Neural cell (in vitro differentiated cells): ENCODE data around the gene NISCH. TPM values are rescaled to one million over a fixed set of nuclear protein-coding genes. Genes with fewer than 3 reads are reported as not detected.

Source experiments
- H2AFZ ChIP-seq: fragments of 200-600, 300-800 bp; sonication (generic), shearing (Covaris generic); 2 replicates; pipeline ENCODE4 v1.6.0; 2014; ENCODE audit warnings: low read depth, mild to moderate bottlenecking, antibody characterized with exemption, low read length, moderate library complexity
- H3F3A ChIP-seq: fragments of 200-600 bp; shearing (Covaris generic); 2 replicates; pipeline ENCODE4 v1.6.1; 2016; ENCODE audit warnings: mild to moderate bottlenecking, moderate library complexity, mixed read lengths, antibody characterized with exemption, low read length; ENCODE audit not compliant: insufficient read depth, poor library complexity, severe bottlenecking
- H3K27ac ChIP-seq: fragments of 200-600, 300-800 bp; sonication (generic), shearing (Covaris generic); 2 replicates; pipeline ENCODE4 v1.5.1; 2014; ENCODE audit warnings: mild to moderate bottlenecking, low read length, moderate library complexity
- H3K27me3 ChIP-seq: fragments of 300-800, 200-600 bp; sonication (generic), shearing (Covaris generic); 2 replicates; pipeline ENCODE4 v1.6.0; 2014; ENCODE audit warnings: mild to moderate bottlenecking, low read depth, low read length, moderate library complexity; ENCODE audit not compliant: insufficient read depth
- H3K36me3 ChIP-seq: fragments of 300-800, 200-600 bp; sonication (generic), shearing (Covaris generic); 2 replicates; pipeline ENCODE4 v1.5.1; 2014; ENCODE audit warnings: mild to moderate bottlenecking, antibody characterized with exemption, low read length, moderate library complexity; ENCODE audit not compliant: insufficient read depth
- H3K4me2 ChIP-seq: fragments of 300-800, 200-600 bp; sonication (generic), shearing (Covaris generic); 2 replicates; pipeline ENCODE4 v1.6.0; 2014; ENCODE audit warnings: mild to moderate bottlenecking, low read length
- H3K4me3 ChIP-seq: fragments of 300-800, 200-600 bp; sonication (generic), shearing (Covaris generic); 2 replicates; pipeline ENCODE4 v1.5.1; 2014; ENCODE audit warnings: mild to moderate bottlenecking, low read length, moderate library complexity
- H3K79me2 ChIP-seq: fragments of 200-600 bp; shearing (Covaris generic); replicated peaks from 2 replicates; pipeline ENCODE4 v1.6.0; 2014; ENCODE audit warnings: mild to moderate bottlenecking, low read length, moderate library complexity; ENCODE audit not compliant: insufficient read depth
- H3K9ac ChIP-seq: fragments of 300-800, 200-600 bp; sonication (generic), shearing (Covaris generic); 2 replicates; pipeline ENCODE4 v1.6.1; 2016; ENCODE audit warnings: mild to moderate bottlenecking, low read length, mixed read lengths
- H3K9me2 ChIP-seq: fragments of 200-600 bp; shearing (Covaris generic); 2 replicates; pipeline ENCODE4 v1.6.1; 2016; ENCODE audit warnings: mild to moderate bottlenecking, low read length, mixed read lengths; ENCODE audit not compliant: insufficient read depth
- H3K9me3 ChIP-seq: fragments of 200-600, 300-800 bp; sonication (generic), shearing (Covaris generic); 2 replicates; pipeline ENCODE4 v1.6.1; 2016; ENCODE audit warnings: mild to moderate bottlenecking, mixed run types, low read length, moderate library complexity, mixed read lengths
- H4K20me1 ChIP-seq: fragments of 200-600 bp; shearing (Covaris generic); 2 replicates; pipeline ENCODE4 v1.6.1; 2016; ENCODE audit warnings: mild to moderate bottlenecking, mixed run types; ENCODE audit not compliant: insufficient read depth
- EP300 ChIP-seq: fragments of 450-650 bp; conservative IDR thresholded peaks from 2 replicates; pipeline ENCODE4 v1.6.1; 2014; ENCODE audit warnings: antibody characterized with exemption, mild to moderate bottlenecking, moderate library complexity; ENCODE audit not compliant: poor library complexity, severe bottlenecking
- EZH2 ChIP-seq: fragments of 200-600, 300-800 bp; shearing (Covaris generic), sonication (generic); IDR thresholded peaks from 2 replicates; pipeline ENCODE4 v1.6.1; 2014; ENCODE audit warnings: antibody characterized with exemption, low read length, borderline replicate concordance, mild to moderate bottlenecking; ENCODE audit not compliant: insufficient read depth, poor library complexity, severe bottlenecking
- MXI1 ChIP-seq: fragments of 450-650 bp; conservative IDR thresholded peaks from 2 replicates; pipeline ENCODE4 v1.6.1; 2014; ENCODE audit warnings: antibody characterized with exemption, mild to moderate bottlenecking; ENCODE audit not compliant: poor library complexity, severe bottlenecking
- POLR2AphosphoS5 ChIP-seq: IDR thresholded peaks from 2 replicates; pipeline ENCODE4 v1.6.1; 2012
- RAD21 ChIP-seq: fragments of 450-650 bp; conservative IDR thresholded peaks from 2 replicates; pipeline ENCODE4 v1.6.1; 2014; ENCODE audit warnings: antibody characterized with exemption, mild to moderate bottlenecking, moderate library complexity
- SMC3 ChIP-seq: fragments of 450-650 bp; conservative IDR thresholded peaks from 2 replicates; pipeline ENCODE4 v1.6.1; 2014; ENCODE audit warnings: antibody characterized with exemption, mild to moderate bottlenecking, moderate library complexity; ENCODE audit not compliant: poor library complexity
- TAF1 ChIP-seq: IDR thresholded peaks from 2 replicates; pipeline ENCODE4 v1.6.1; 2012; ENCODE audit warnings: low read depth
- polyA plus RNA-seq: library from polyadenylated mRNA; depleted of rRNA; stranded (reverse); fragments of >200 nt; gene quantifications from 2 replicates; pipeline ENCODE4 v1.2.3, GENCODE V29; 2014
- TF ChIP-seq, protein P1 (sequence below): fragments of 450-650 bp; IDR thresholded peaks from 2 replicates; pipeline ENCODE4 v1.5.1; 2014; ENCODE audit warnings: antibody characterized with exemption, mild to moderate bottlenecking, moderate library complexity; ENCODE audit not compliant: poor library complexity, severe bottlenecking
- TF ChIP-seq, protein P2 (sequence below): IDR thresholded peaks from 2 replicates; pipeline ENCODE4 v1.6.1; 2012; ENCODE audit warnings: borderline replicate concordance

Gene NISCH
- polyA plus RNA-seq, 1 donor from 2014 or later = 88.9 TPM

DNA sequence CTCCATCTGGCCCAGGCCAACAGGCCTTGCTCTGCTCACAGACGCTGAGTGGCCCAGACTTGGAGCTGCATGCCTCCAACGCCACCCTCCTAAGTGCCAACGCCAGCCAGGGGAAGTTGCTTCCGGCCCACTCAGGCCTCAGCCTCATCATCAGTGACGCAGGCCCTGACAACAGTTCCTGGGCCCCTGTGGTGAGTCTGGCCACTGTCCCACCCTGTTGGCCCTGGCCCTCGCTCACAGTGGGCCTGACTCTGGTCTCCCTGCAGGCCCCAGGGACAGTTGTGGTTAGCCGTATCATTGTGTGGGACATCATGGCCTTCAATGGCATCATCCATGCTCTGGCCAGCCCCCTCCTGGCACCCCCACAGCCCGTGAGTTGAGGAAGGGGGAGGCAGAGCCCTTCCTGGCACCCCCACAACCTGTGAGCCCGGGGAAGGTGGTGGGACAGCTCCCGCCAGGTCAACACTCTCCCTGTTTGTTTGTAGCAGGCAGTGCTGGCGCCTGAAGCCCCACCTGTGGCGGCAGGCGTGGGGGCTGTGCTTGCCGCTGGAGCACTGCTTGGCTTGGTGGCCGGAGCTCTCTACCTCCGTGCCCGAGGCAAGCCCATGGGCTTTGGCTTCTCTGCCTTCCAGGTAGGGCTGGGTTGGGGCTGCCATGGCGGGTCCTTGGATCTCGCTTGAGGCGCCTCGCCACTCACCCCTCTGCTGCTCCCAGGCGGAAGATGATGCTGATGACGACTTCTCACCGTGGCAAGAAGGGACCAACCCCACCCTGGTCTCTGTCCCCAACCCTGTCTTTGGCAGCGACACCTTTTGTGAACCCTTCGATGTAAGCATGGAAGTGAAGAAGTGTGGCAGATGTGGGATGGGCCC is 68.2 kb downstream of the NISCH start:
- Histone ChIP-seq H3K36me3 (no peaks in the 10 kb centered on the region), H3K27ac (no peak overlapping the region)

DNA sequence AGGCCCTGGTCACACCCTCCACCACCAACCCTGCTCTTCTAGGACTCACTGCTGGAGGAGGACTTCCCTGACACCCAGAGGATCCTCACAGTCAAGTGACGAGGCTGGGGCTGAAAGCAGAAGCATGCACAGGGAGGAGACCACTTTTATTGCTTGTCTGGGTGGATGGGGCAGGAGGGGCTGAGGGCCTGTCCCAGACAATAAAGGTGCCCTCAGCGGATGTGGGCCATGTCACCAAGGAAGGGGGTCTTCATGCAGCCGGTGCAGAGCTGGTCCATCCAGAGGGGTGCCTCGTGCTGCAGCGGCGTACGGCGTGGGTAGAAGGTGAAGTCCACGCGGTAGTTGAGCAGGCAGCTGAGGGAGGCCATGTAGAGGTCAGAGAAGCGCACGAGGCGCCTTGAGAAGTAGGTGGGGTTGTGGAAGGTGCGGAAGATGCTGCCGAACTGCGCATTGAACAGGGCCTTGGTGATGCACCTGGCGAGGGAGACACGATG is 68.9 kb downstream of the NISCH start:
- no peak overlapping the region for H3K9ac ChIP-seq
- no peak overlapping the region for H2AFZ ChIP-seq
- no peaks in the 10 kb centered on the region for H3F3A ChIP-seq
- TF ChIP-seq POLR2AphosphoS5 (no peak), TAF1 (no peak), SMC3 (no peak), MXI1 (no peak), EP300 (no peak), RAD21 (no peak), EZH2 (no peak)
- TF ChIP-seq, protein P1, sequence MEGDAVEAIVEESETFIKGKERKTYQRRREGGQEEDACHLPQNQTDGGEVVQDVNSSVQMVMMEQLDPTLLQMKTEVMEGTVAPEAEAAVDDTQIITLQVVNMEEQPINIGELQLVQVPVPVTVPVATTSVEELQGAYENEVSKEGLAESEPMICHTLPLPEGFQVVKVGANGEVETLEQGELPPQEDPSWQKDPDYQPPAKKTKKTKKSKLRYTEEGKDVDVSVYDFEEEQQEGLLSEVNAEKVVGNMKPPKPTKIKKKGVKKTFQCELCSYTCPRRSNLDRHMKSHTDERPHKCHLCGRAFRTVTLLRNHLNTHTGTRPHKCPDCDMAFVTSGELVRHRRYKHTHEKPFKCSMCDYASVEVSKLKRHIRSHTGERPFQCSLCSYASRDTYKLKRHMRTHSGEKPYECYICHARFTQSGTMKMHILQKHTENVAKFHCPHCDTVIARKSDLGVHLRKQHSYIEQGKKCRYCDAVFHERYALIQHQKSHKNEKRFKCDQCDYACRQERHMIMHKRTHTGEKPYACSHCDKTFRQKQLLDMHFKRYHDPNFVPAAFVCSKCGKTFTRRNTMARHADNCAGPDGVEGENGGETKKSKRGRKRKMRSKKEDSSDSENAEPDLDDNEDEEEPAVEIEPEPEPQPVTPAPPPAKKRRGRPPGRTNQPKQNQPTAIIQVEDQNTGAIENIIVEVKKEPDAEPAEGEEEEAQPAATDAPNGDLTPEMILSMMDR = no peak
- TF ChIP-seq, protein P2, sequence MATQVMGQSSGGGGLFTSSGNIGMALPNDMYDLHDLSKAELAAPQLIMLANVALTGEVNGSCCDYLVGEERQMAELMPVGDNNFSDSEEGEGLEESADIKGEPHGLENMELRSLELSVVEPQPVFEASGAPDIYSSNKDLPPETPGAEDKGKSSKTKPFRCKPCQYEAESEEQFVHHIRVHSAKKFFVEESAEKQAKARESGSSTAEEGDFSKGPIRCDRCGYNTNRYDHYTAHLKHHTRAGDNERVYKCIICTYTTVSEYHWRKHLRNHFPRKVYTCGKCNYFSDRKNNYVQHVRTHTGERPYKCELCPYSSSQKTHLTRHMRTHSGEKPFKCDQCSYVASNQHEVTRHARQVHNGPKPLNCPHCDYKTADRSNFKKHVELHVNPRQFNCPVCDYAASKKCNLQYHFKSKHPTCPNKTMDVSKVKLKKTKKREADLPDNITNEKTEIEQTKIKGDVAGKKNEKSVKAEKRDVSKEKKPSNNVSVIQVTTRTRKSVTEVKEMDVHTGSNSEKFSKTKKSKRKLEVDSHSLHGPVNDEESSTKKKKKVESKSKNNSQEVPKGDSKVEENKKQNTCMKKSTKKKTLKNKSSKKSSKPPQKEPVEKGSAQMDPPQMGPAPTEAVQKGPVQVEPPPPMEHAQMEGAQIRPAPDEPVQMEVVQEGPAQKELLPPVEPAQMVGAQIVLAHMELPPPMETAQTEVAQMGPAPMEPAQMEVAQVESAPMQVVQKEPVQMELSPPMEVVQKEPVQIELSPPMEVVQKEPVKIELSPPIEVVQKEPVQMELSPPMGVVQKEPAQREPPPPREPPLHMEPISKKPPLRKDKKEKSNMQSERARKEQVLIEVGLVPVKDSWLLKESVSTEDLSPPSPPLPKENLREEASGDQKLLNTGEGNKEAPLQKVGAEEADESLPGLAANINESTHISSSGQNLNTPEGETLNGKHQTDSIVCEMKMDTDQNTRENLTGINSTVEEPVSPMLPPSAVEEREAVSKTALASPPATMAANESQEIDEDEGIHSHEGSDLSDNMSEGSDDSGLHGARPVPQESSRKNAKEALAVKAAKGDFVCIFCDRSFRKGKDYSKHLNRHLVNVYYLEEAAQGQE = no peak
- H3K9me2 ChIP-seq = no peaks in the 10 kb centered on the region
- H3K9me3 ChIP-seq = no peaks in the 10 kb centered on the region
- H3K36me3 ChIP-seq = no peaks in the 10 kb centered on the region
- no peak overlapping the region for H3K4me2 ChIP-seq
- H3K27me3 ChIP-seq = no peaks in the 10 kb centered on the region
- H4K20me1 ChIP-seq = no peaks in the 10 kb centered on the region
- no peak overlapping the region for H3K27ac ChIP-seq
- H3K4me3 ChIP-seq = no peak overlapping the region
- no peaks in the 10 kb centered on the region for H3K79me2 ChIP-seq

More for the DNA sequence above, 68.2 kb downstream of the NISCH start:
- H3K9ac ChIP-seq = no peak overlapping the region
- no peaks in the 10 kb centered on the region for H3K79me2 ChIP-seq
- H3F3A ChIP-seq = no peaks in the 10 kb centered on the region
- no peaks in the 10 kb centered on the region for H3K27me3 ChIP-seq
- no peak overlapping the region for H3K4me3 ChIP-seq
- H2AFZ ChIP-seq = no peak overlapping the region
- H3K9me3 ChIP-seq = no peaks in the 10 kb centered on the region
- H3K4me2 ChIP-seq = no peak overlapping the region
- no peaks in the 10 kb centered on the region for H4K20me1 ChIP-seq
- no peak for TF ChIP-seq MXI1
- TF ChIP-seq, protein P2 = no peak
- TF ChIP-seq TAF1 = no peak
- TF ChIP-seq SMC3 = no peak
- TF ChIP-seq EZH2 = no peak
- TF ChIP-seq POLR2AphosphoS5 = no peak
- H3K9me2 ChIP-seq = no peaks in the 10 kb centered on the region
